Subcutaneous adipose tissue (tissue), 4 donors: ENCODE measurements around the gene ZFPM1. TPM values are rescaled to one million over a fixed set of nuclear protein-coding genes. Genes with fewer than 3 reads are reported as not detected.

Source experiments
- CTCF ChIP-seq: fragments of 450-650 bp; IDR thresholded peaks from one replicate; pipeline ENCODE4 v1.5.1; 2016; ENCODE audit warnings: low read depth, mild to moderate bottlenecking, control low read depth, antibody characterized with exemption, moderate library complexity
- total RNA-seq, 4 donors: library from RNA; depleted of rRNA; stranded (reverse); fragments of >200 nt; gene quantifications; one replicate each; pipeline ENCODE4 v1.1.0, GENCODE V29; 2016

Gene ZFPM1
- total RNA-seq, 4 donors from 2014 or later: 0.17 to 0.57 (median 0.44) TPM; not detected in 1

GRCh38 chr16:88499292-88499691, 46.2 kb downstream of the ZFPM1 start:
- TF ChIP-seq CTCF: no peak

- TF ChIP-seq CTCF: no peak
These were observed 46.8 kb downstream of the ZFPM1 start for GRCh38 chr16:88499836-88500251.

GRCh38 chr16:88500255-88500661, 47.2 kb downstream of the ZFPM1 start:
- TF ChIP-seq CTCF: no peak

GRCh38 chr16:88502371-88502770, 49.3 kb downstream of the ZFPM1 start:
- no peak for TF ChIP-seq CTCF

GRCh38 chr16:88502776-88503280, 49.7 kb downstream of the ZFPM1 start:
- TF ChIP-seq CTCF: no peak

- TF ChIP-seq CTCF: no peak
These were observed 50.3 kb downstream of the ZFPM1 start for GRCh38 chr16:88503374-88503770.

GRCh38 chr16:88503771-88504488, 50.9 kb downstream of the ZFPM1 start:
- no peak for TF ChIP-seq CTCF
